GM12878 (cell line): Measurements from ENCODE around the gene BCR. TPM values are rescaled to one million over a fixed set of nuclear protein-coding genes. Genes with fewer than 3 reads are reported as not detected.

Source experiments
- ATAC-seq: fragments of 200-7000 bp; cut with Tn5 transposase; 3 replicates; pipeline ENCODE4 v1.9.1; 2020; ENCODE audit warnings: mild to moderate bottlenecking, moderate library complexity
- BruUV-seq: library from RNA; stranded (reverse); fragments of 400-500 nt; replicated peaks from 2 replicates; lab custom pipeline; 2021; lab: Mats Ljungman, UMichigan
- CTCF ChIA-PET: fragments of 300-600 bp; sonication (Branson Sonifier 250); formaldehyde crosslinking; extraction: SDS; loops from one replicate; lab custom pipeline; 2021; ENCODE audit warnings: inconsistent platforms; lab: Yijun Ruan, JAX
- POLR2A ChIA-PET: fragments of 350-600 bp; formaldehyde crosslinking; extraction: SDS; loops from one replicate; lab custom pipeline; 2021; ENCODE audit warnings: inconsistent platforms; lab: Charles Lee
- RAD21 ChIA-PET: fragments of 300-600 bp; sonication (Branson Sonifier 250); formaldehyde crosslinking; loops from one replicate; lab custom pipeline; 2023; ENCODE audit warnings: antibody characterized with exemption; ENCODE audit not compliant: unreplicated experiment; lab: Charles Lee
- SMC1A ChIA-PET: fragments of 300-600 bp; sonication (Branson Sonifier 250); formaldehyde crosslinking; loops from one replicate; lab custom pipeline; 2023; ENCODE audit not compliant: unreplicated experiment, uncharacterized antibody; lab: Charles Lee
- DNase-seq: peaks from one replicate; pipeline ENCODE4 v3.0.0-alpha.2; 2011; ENCODE audit warnings: low read depth, low spot score
- FAIRE-seq: peaks from 3 replicates; lab custom pipeline; 2011; peaks lifted over from hg19 to GRCh38; lab: Jason Lieb, UNC
- H2AFZ ChIP-seq: 2 replicates; pipeline ENCODE4 v1.6.0; 2011; ENCODE audit warnings: low read depth, low read length, control low read depth; ENCODE audit not compliant: control insufficient read depth
- H3K27ac ChIP-seq: 2 replicates; pipeline ENCODE4 v1.5.1; 2011; ENCODE audit warnings: control low read depth; ENCODE audit not compliant: control insufficient read depth, insufficient read depth
- H3K27me3 ChIP-seq, 2 experiments: replicated peaks in 1 of 2; 2 replicates each; pipeline versions ENCODE4 v1.6.0 to v1.6.1; 2011; ENCODE audit warnings: low read length in 1 of 2; ENCODE audit not compliant: control insufficient read depth in 2 of 2, insufficient read depth in 2 of 2
- H3K36me3 ChIP-seq, 2 experiments: 2 replicates each; pipeline ENCODE4 v1.5.1; 2011; ENCODE audit warnings: low read length in 1 of 2; ENCODE audit not compliant: control insufficient read depth in 2 of 2, insufficient read depth in 2 of 2
- H3K4me1 ChIP-seq: 2 replicates; pipeline ENCODE4 v1.6.1; 2011; ENCODE audit warnings: mild to moderate bottlenecking, low read length, moderate library complexity, mixed read lengths; ENCODE audit not compliant: control insufficient read depth, insufficient read depth
- H3K4me2 ChIP-seq: 2 replicates; pipeline ENCODE4 v1.6.0; 2011; ENCODE audit warnings: control low read depth; ENCODE audit not compliant: control insufficient read depth, insufficient read depth
- H3K4me3 ChIP-seq: fragments of 200-600 bp; sonication (generic); 2 replicates; pipeline ENCODE4 v1.5.1; 2016
- H3K79me2 ChIP-seq: 2 replicates; pipeline ENCODE4 v1.6.0; 2011; ENCODE audit warnings: low read length; ENCODE audit not compliant: control insufficient read depth, insufficient read depth
- H3K9ac ChIP-seq: 2 replicates; pipeline ENCODE4 v1.8.0; 2011; ENCODE audit warnings: low read length, control low read depth, mixed read lengths; ENCODE audit not compliant: control insufficient read depth, insufficient read depth
- H3K9me3 ChIP-seq: replicated peaks from 3 replicates; pipeline ENCODE4 v1.5.1; 2011; ENCODE audit warnings: mild to moderate bottlenecking, low read length; ENCODE audit not compliant: control insufficient read depth, insufficient read depth
- H4K20me1 ChIP-seq: 2 replicates; pipeline ENCODE4 v1.6.0; 2011; ENCODE audit not compliant: control insufficient read depth, insufficient read depth
- ASH2L ChIP-seq: fragments of 300-600, 200-600 bp; sonication (generic); IDR thresholded peaks from 2 replicates; pipeline ENCODE4 v1.6.1; 2017; ENCODE audit warnings: low read depth, mild to moderate bottlenecking, borderline replicate concordance
- CREM ChIP-seq: IDR thresholded peaks from 2 replicates; pipeline ENCODE4 v1.6.1; 2014; ENCODE audit warnings: antibody characterized with exemption, low read depth
- E4F1 ChIP-seq: fragments of 450-650 bp; IDR thresholded peaks from 2 replicates; pipeline ENCODE4 v1.6.1; 2018; ENCODE audit warnings: borderline replicate concordance, mild to moderate bottlenecking; ENCODE audit not compliant: partially characterized antibody
- EED ChIP-seq: sonication (generic); IDR thresholded peaks from 2 replicates; pipeline ENCODE4 v1.6.1; 2016; ENCODE audit warnings: antibody characterized with exemption, low read depth
- NR2F1 ChIP-seq: fragments of 450-650 bp; conservative IDR thresholded peaks from 2 replicates; pipeline ENCODE4 v1.6.1; 2017; ENCODE audit warnings: mild to moderate bottlenecking
- PAX8 ChIP-seq: fragments of 450-650 bp; IDR thresholded peaks from 2 replicates; pipeline ENCODE4 v1.6.1; 2017; ENCODE audit warnings: mild to moderate bottlenecking, moderate library complexity
- POLR2A ChIP-seq: IDR thresholded peaks from 2 replicates; pipeline ENCODE4 v1.6.1; 2011; ENCODE audit warnings: low read depth, mild to moderate bottlenecking, low read length
- RAD51 ChIP-seq: fragments of 450-650 bp; IDR thresholded peaks from 2 replicates; pipeline ENCODE4 v1.6.1; 2016; ENCODE audit warnings: moderate library complexity, mild to moderate bottlenecking, inconsistent platforms
- SIX5 ChIP-seq: IDR thresholded peaks from 2 replicates; pipeline ENCODE4 v1.6.1; 2011; ENCODE audit warnings: mild to moderate bottlenecking, low read depth, low read length, moderate library complexity; ENCODE audit not compliant: severe bottlenecking
- SRF ChIP-seq, 2 experiments: IDR thresholded peaks; 2 replicates each; pipeline ENCODE4 v1.6.1; 2011; ENCODE audit warnings: low read depth in 2 of 2, low read length in 2 of 2, mild to moderate bottlenecking in 1 of 2, moderate library complexity in 1 of 2
- STAT1 ChIP-seq: fragments of 450-650 bp; conservative IDR thresholded peaks from 2 replicates; pipeline ENCODE4 v1.6.1; 2014; ENCODE audit warnings: antibody characterized with exemption, mild to moderate bottlenecking
- SUZ12 ChIP-seq: fragments of 200-600 bp; sonication (generic); IDR thresholded peaks from one replicate; pipeline ENCODE4 v1.6.1; 2018; ENCODE audit warnings: antibody characterized with exemption, mild to moderate bottlenecking; ENCODE audit not compliant: unreplicated experiment
- TCF7 ChIP-seq: IDR thresholded peaks from 2 replicates; pipeline ENCODE4 v1.6.1; 2014; ENCODE audit warnings: antibody characterized with exemption, borderline replicate concordance
- ZNF24 ChIP-seq: fragments of 450-650 bp; IDR thresholded peaks from 2 replicates; pipeline ENCODE4 v1.6.1; 2017; ENCODE audit warnings: antibody characterized with exemption, mild to moderate bottlenecking
- WGBS: methylation state at CpG from one replicate; pipeline ENCODE4 v1.1.6; 2016; ENCODE audit warnings: low lambda C conversion rate; ENCODE audit not compliant: insufficient replicate concordance, insufficient coverage; ENCODE audit errors: missing lambda C conversion rate; 5-methylcytosine and 5-hydroxymethylcytosine counted together
- in situ Hi-C: fragments of 300-500 bp; cut with MboI; formaldehyde crosslinking; loops from 9 replicates; pipeline ENCODE4 v1.14.3; 2018; ENCODE audit warnings: mixed read lengths
- intact Hi-C: fragments of 100-400 bp; cut with micrococcal nuclease; formaldehyde crosslinking; loops from one replicate; pipeline ENCODE4 v1.14.2; 2022; ENCODE audit not compliant: unreplicated experiment
- polyA plus RNA-seq, 11 experiments: library from polyadenylated mRNA; depleted of rRNA in 4 of 11; unstranded in 6 of 11; stranded (reverse) in 5 of 11; fragments of >200 nt; fragmentation: Nextera tagmentation in 4 of 11; fragmentation: Illumina TruSeq in 1 of 11; extraction: Ambion mirVana in 4 of 11; extraction: Trizol in 1 of 11; gene quantifications; 1 replicate in 1 of 11; 2 replicates in 10 of 11; pipeline versions ENCODE4 v1.2.1 to v1.2.3, GENCODE V29; 2011 to 2016; ENCODE audit warnings: inconsistent platforms in 2 of 11, missing spikeins in 2 of 11, low read depth in 1 of 11
- total RNA-seq, 4 experiments: library from RNA; depleted of rRNA in 3 of 4; stranded (reverse); fragments of >200 nt in 3 of 4; fragmentation: Illumina TruSeq in 1 of 4; extraction: Trizol in 1 of 4; gene quantifications; 2 replicates each; pipeline versions ENCODE4 v1.2.1 to v1.2.3, GENCODE V29; 2013 to 2021
- TF ChIP-seq, protein P1 (sequence below): fragments of 450-650 bp; formaldehyde crosslinking; IDR thresholded peaks from 2 replicates; pipeline ENCODE4 v1.4.0; 2022; ENCODE audit warnings: mild to moderate bottlenecking, moderate library complexity

The BCR gene
- total and polyA plus RNA-seq, 10 of the 15 experiments (the other 5 are each of a cell fraction or from before 2014, with no cell fraction given) = 1.7 to 64.7 (median 18.4) TPM

GRCh38 chr22:23241562-23242472 is 61.5 kb downstream of the BCR start (continued):
- TF ChIP-seq PAX8 = no peak
- TF ChIP-seq ZNF24 = no peak
- TF ChIP-seq TCF7 = no peak

DNA sequence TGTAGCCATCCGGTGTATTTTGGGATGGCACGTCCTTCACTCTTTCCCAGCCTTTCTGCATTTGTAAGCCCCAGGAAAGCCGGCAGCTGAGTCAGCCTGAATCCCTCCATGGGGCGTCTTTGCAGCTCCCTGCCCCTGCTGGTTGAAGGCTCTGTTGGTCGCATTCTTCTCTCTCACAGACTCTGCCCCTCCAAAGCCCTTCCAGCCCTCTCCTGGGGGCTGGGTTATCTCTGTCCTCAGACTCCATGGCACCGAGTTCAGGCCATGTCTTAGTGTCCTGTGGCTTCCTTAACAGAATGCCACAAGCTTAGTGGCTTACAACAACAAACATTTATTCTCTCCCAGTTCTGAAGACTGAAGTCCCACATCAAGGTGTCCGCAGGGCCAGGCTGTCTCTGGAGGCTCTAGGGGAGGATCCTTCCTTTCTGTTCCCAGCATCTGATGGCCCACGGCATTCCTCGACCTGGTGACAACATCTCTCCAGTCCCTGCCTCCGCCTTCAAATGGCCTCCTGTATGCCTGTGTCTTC is 62.2 kb downstream of the BCR start:
- FAIRE-seq = no peak
- CTCF ChIA-PET = interaction anchor here (0.7 to 2.8 kb wide), 9 partner anchors 13 to 107 kb away, joined by 3 to 15 read pairs (median 5); no protein-coding TSS in a partner anchor
- peaks cover 32% of the 10 kb centered on the region for H3K4me1 ChIP-seq
- DNase-seq = no peak
- BruUV-seq = no TSS peak
- in situ Hi-C loops (no loop called here), intact Hi-C loops (no loop called here)
- no peaks in the 10 kb centered on the region for H3K27me3 ChIP-seq
- ATAC-seq = peak; percentile 16; the same call in 2 of the 3 replicates
- RAD21 ChIA-PET = interaction anchor here (0.9 to 2.2 kb wide), 5 partner anchors 23 to 68 kb away, joined by 3 to 8 read pairs (median 5); no protein-coding TSS in a partner anchor
- SMC1A ChIA-PET = interaction anchor here (0.5 to 1.9 kb wide), 9 partner anchors 23 to 80 kb away, joined by 3 to 6 read pairs (median 4); no protein-coding TSS in a partner anchor
- H2AFZ ChIP-seq = no peak overlapping the region
- peak overlapping the region; percentile 28; the same call in 1 of the 2 replicates for H3K27ac ChIP-seq
- H3K4me3 ChIP-seq = 0 out of 2 replicates have a peak overlapping the region, but pooled peaks have one; percentile 23
- H3K4me2 ChIP-seq = peak overlapping the region; percentile 17
- no peak for TF ChIP-seq SIX5
- no peak for TF ChIP-seq POLR2A
- no peak for TF ChIP-seq E4F1
- TF ChIP-seq, protein P1, sequence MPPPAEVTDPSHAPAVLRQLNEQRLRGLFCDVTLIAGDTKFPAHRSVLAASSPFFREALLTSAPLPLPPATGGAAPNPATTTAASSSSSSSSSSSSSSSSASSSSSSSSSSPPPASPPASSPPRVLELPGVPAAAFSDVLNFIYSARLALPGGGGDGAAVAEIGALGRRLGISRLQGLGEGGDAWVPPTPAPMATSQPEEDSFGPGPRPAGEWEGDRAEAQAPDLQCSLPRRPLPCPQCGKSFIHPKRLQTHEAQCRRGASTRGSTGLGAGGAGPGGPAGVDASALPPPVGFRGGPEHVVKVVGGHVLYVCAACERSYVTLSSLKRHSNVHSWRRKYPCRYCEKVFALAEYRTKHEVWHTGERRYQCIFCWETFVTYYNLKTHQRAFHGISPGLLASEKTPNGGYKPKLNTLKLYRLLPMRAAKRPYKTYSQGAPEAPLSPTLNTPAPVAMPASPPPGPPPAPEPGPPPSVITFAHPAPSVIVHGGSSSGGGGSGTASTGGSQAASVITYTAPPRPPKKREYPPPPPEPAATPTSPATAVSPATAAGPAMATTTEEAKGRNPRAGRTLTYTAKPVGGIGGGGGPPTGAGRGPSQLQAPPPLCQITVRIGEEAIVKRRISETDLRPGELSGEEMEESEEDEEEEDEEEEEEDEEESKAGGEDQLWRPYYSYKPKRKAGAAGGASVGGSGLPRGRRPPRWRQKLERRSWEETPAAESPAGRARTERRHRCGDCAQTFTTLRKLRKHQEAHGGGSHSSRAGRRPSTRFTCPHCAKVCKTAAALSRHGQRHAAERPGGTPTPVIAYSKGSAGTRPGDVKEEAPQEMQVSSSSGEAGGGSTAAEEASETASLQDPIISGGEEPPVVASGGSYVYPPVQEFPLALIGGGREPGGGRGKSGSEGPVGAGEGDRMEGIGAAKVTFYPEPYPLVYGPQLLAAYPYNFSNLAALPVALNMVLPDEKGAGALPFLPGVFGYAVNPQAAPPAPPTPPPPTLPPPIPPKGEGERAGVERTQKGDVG (CRISPR knock-in tag) = no peak
- TF ChIP-seq SUZ12 = no peak
- no peak for TF ChIP-seq NR2F1
- TF ChIP-seq EED = no peak
- no peak for TF ChIP-seq SRF (IDR thresholded peaks at IDR 0.05; ENCODE audit: low read depth in 2 of 2, low read length in 2 of 2)
- no peak for TF ChIP-seq CREM
- TF ChIP-seq STAT1 = no peak
- no peak for TF ChIP-seq ASH2L
- no peak for TF ChIP-seq RAD51
- POLR2A ChIA-PET = interaction anchor here (0.7 to 1.9 kb wide), 2 partner anchors 24 to 68 kb away, joined by 3 to 7 read pairs; no protein-coding TSS in a partner anchor
- peaks cover 6% of the 10 kb centered on the region for H3K79me2 ChIP-seq
- H3K36me3 ChIP-seq = peaks cover 0 to 5% of the 10 kb centered on the region in 2 experiments; a peak in 2 of 4 replicates
- no peaks in the 10 kb centered on the region; the same call in 2 of the 3 replicates for H3K9me3 ChIP-seq
- WGBS = 54% methylated on average over 10 of the region's 10 CpGs
- no peaks in the 10 kb centered on the region for H4K20me1 ChIP-seq
- H3K9ac ChIP-seq = no peak overlapping the region
